ENCODE results near the gene NSA2.

DNA sequence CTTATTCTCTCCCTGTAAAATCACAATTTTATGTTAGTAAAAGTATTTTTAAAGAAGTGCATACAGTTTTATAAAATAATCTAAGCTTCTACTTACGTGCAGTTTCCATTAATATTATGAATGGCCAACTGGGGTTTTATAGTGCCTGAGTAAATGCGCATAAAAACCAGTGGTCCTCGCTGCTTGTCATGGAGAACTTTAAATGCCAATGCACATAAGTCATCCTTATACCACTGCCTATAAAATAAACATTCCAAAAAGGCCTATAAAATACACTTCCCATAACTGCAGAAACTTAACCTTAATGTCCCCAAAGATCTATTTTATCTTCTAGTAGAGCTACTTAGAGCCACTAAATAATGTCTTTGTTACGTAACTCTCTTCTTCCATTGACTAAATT is 28.6 kb upstream of the NSA2 start:
- no peak for TF ChIP-seq FOXA1 (IDR thresholded peaks at IDR 0.05)
- TF ChIP-seq CTCF (IDR thresholded peaks at IDR 0.05; ENCODE audit: low read depth, low read length, missing input control): no peak
- no peak for TF ChIP-seq REST (IDR thresholded peaks at IDR 0.05)
- TF ChIP-seq RAD21 (IDR thresholded peaks at IDR 0.05): no peak
- no peak for TF ChIP-seq YY1 (IDR thresholded peaks at IDR 0.05)
- no peak for TF ChIP-seq ZBTB33 (IDR thresholded peaks at IDR 0.05)
- TF ChIP-seq JUND (IDR thresholded peaks at IDR 0.05): no peak
- TF ChIP-seq HNF4A (conservative IDR thresholded peaks at IDR 0.05): no peak
- no peak for TF ChIP-seq EGR1 (IDR thresholded peaks at IDR 0.05; ENCODE audit: low read depth in 2 of 2)
- no peak for TF ChIP-seq TAF1 (conservative IDR thresholded peaks at IDR 0.05)
- TF ChIP-seq MAX (IDR thresholded peaks at IDR 0.05): no peak
- no peak for TF ChIP-seq ATF3 (IDR thresholded peaks at IDR 0.05)
- no peak for TF ChIP-seq RXRA (IDR thresholded peaks at IDR 0.05)

Measured in liver (tissue), 3 donors.